ENCODE data around the gene LRRC36.

- TF ChIP-seq CTCF (IDR thresholded peaks at IDR 0.05): no peak
- no peak for TF ChIP-seq EP300 (IDR thresholded peaks at IDR 0.05)
These were observed 106.6 kb downstream of the LRRC36 start for GRCh38 chr16:67433131-67433719.

Data from tibial nerve (tissue), 4 donors.